Measurements from ENCODE around the gene MCM9.

- no peak for TF ChIP-seq AEBP2 (tag by site-specific recombination; IDR thresholded peaks at IDR 0.05; ENCODE audit: borderline replicate concordance)
- TF ChIP-seq CTCF (tag by site-specific recombination; IDR thresholded peaks at IDR 0.05), result no peak
These were observed 341 bp upstream of the MCM9 start for GRCh38 chr6:118935331-118935668.
